HEK293T (cell line): ENCODE results near the gene INTS2.
"Not testable (repeated sequence)": the region's sequence is repeated elsewhere in the genome, so short reads cannot be mapped to it uniquely, and the experiment has no call there.

Experiments
- CTCF ChIA-PET: fragments of 350-600 bp; formaldehyde crosslinking; extraction: SDS; loops from one replicate; lab custom pipeline; 2021; ENCODE audit warnings: antibody characterized with exemption, inconsistent platforms; lab: Yijun Ruan, JAX
- POLR2A ChIA-PET: fragments of 350-600 bp; formaldehyde crosslinking; extraction: SDS; loops from one replicate; lab custom pipeline; 2020; ENCODE audit warnings: antibody characterized with exemption, inconsistent platforms; lab: Yijun Ruan, JAX
- DNase-seq: peaks from one replicate; pipeline ENCODE4 v3.0.0; 2012; ENCODE audit warnings: mixed read lengths; ENCODE audit errors: extremely low spot score
- ARNT ChIP-seq: fragments of 450-650 bp; IDR thresholded peaks from 2 replicates; pipeline ENCODE4 v1.6.1; 2017; ENCODE audit warnings: mild to moderate bottlenecking
- BHLHE40 ChIP-seq: fragments of 450-650 bp; IDR thresholded peaks from 2 replicates; pipeline ENCODE4 v1.6.1; 2016; ENCODE audit warnings: mild to moderate bottlenecking, moderate library complexity, borderline replicate concordance
- CTBP1 ChIP-seq: fragments of 450-650 bp; IDR thresholded peaks from 2 replicates; pipeline ENCODE4 v1.6.1; 2016; ENCODE audit warnings: borderline replicate concordance
- ELF4 ChIP-seq: fragments of 450-650 bp; IDR thresholded peaks from 2 replicates; pipeline ENCODE4 v1.6.1; 2017; ENCODE audit warnings: antibody characterized with exemption
- FOXA1 ChIP-seq: fragments of 450-650 bp; IDR thresholded peaks from 2 replicates; pipeline ENCODE4 v1.6.1; 2016; ENCODE audit warnings: mild to moderate bottlenecking
- FOXK2 ChIP-seq: fragments of 450-650 bp; IDR thresholded peaks from 2 replicates; pipeline ENCODE4 v1.6.1; 2016; ENCODE audit warnings: mild to moderate bottlenecking
- FOXM1 ChIP-seq: fragments of 450-650 bp; IDR thresholded peaks from 2 replicates; pipeline ENCODE4 v1.6.1; 2017; ENCODE audit warnings: mild to moderate bottlenecking, borderline replicate concordance
- HDGF ChIP-seq: fragments of 450-650 bp; IDR thresholded peaks from 2 replicates; pipeline ENCODE4 v1.6.1; 2017; ENCODE audit warnings: antibody characterized with exemption, borderline replicate concordance
- L3MBTL2 ChIP-seq: fragments of 450-650 bp; conservative IDR thresholded peaks from 2 replicates; pipeline ENCODE4 v1.6.1; 2016; ENCODE audit warnings: mild to moderate bottlenecking
- LEF1 ChIP-seq: fragments of 450-650 bp; IDR thresholded peaks from 2 replicates; pipeline ENCODE4 v1.6.1; 2017; ENCODE audit warnings: mild to moderate bottlenecking, borderline replicate concordance
- NFRKB ChIP-seq: fragments of 450-650 bp; IDR thresholded peaks from 2 replicates; pipeline ENCODE4 v1.6.1; 2016; ENCODE audit warnings: mild to moderate bottlenecking, moderate library complexity
- SP1 ChIP-seq: fragments of 450-650 bp; IDR thresholded peaks from 2 replicates; pipeline ENCODE4 v1.6.1; 2017
- SUZ12 ChIP-seq: fragments of 450-650 bp; IDR thresholded peaks from 2 replicates; pipeline ENCODE4 v1.6.1; 2016; ENCODE audit warnings: mild to moderate bottlenecking
- TARDBP ChIP-seq: fragments of 450-650 bp; IDR thresholded peaks from 2 replicates; pipeline ENCODE4 v1.6.1; 2016
- ZNF384 ChIP-seq: fragments of 450-650 bp; IDR thresholded peaks from 2 replicates; pipeline ENCODE4 v1.6.1; 2016
- TF ChIP-seq, protein P1 (sequence below): fragments of 450-650 bp; IDR thresholded peaks from 2 replicates; pipeline ENCODE4 v1.6.1; 2016

INTS2 gene

DNA sequence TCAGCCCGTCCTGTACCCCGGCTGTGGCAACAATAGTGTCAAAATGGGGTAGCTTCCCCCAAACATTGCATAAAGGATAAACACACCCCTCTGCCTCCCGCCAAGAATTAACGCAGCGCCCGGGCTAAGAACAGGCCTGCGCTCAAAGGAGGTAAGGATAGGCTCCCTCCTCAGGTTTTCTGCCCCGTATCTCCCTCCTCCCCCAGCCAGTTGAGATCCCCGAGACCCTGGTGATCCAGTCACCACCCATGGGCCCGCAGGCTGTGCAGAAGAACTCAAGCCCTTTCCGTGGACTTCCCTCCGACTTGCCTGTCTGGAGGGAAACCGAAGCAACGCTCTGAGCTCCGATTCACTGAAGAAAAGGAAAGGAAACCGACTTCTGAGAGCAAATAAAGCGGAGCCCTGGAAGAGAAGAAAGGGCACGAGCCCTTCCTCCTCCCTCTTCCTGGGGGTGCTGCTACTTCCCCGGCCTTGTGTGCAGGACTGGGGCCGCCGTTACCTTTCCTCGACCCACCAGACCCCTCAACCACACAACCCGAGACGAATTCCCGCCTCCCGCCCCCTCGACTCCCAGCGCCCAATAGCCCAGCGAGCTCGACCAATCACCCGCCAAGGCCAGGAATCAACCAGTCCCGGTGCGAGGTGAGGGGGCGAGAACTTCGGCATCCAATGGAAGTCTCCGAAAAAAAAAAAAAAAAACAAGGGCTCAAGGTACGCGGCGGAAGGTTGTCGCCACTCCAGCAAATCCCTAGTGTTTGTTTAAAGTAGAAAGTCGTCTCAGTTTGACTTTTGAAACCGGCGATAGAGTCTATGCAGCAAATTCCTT is 64.6 kb downstream of the INTS2 start, which contains the start of gene BRIP1:
BRIP1 (minus strand) TSS at position 554 of the 826 bp plus-strand sequence. CDS start 1,989 bp downstream, outside the sequence.
- TF ChIP-seq SP1, result no peak
- no peak; the same call in 1 of the 2 replicates for TF ChIP-seq ELF4
- peak; percentile 99 for TF ChIP-seq ZNF384
- TF ChIP-seq BHLHE40, result no peak
- TF ChIP-seq CTBP1, result no peak
- no peak for TF ChIP-seq NFRKB
- TF ChIP-seq, protein P1, sequence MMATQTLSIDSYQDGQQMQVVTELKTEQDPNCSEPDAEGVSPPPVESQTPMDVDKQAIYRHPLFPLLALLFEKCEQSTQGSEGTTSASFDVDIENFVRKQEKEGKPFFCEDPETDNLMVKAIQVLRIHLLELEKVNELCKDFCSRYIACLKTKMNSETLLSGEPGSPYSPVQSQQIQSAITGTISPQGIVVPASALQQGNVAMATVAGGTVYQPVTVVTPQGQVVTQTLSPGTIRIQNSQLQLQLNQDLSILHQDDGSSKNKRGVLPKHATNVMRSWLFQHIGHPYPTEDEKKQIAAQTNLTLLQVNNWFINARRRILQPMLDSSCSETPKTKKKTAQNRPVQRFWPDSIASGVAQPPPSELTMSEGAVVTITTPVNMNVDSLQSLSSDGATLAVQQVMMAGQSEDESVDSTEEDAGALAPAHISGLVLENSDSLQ, result no peak
- no peak for TF ChIP-seq TARDBP
- TF ChIP-seq L3MBTL2, result peak; percentile 84
- CTCF ChIA-PET, result interaction anchor here (0.6 to 0.9 kb wide), 2 partner anchors 26 to 246 kb away, joined by 3 read pairs; no protein-coding TSS in a partner anchor
- POLR2A ChIA-PET, result interaction anchor here (0.5 to 2.4 kb wide), 22 partner anchors 9 to 475 kb away, joined by 3 to 13 read pairs (median 4); no protein-coding TSS in a partner anchor
- DNase-seq, result peak; percentile 93

DNA sequence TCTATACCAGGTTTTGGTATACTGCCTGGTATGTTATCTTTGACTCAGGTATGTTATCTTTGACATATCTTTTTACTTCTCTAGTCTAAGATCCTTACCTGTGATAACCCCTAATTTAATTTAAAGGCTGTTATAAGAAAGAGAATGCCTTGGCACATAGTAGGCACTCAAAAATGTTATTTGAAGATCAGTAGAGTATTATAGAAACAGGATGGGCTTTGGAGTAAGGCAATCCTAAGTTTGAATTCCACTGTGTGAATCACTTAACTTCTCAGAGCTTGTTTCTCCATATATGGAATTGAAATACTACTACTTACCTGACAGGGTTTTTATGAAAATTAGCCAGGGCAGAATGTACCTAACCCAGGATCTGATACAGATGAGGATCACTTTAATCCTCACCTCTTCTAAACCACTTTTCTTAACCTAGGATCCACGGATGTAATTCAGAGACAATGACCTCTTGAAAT is 65.6 kb downstream of the INTS2 start:
- TF ChIP-seq, protein P1, result no peak
- TF ChIP-seq NFRKB (no peak), SP1 (no peak), TARDBP (no peak), ZNF384 (no peak), LEF1 (no peak), FOXA1 (no peak), L3MBTL2 (no peak), HDGF (no peak), SUZ12 (no peak)
- ChIA-PET CTCF (interaction anchor here (0.9 kb wide), 1 partner anchor 247 kb away, joined by 3 read pairs; no protein-coding TSS in a partner anchor), POLR2A (interaction anchor here (0.6 to 2.4 kb wide), 12 partner anchors 8 to 248 kb away, joined by 3 to 12 read pairs (median 4); no protein-coding TSS in a partner anchor)
- no peak for DNase-seq

DNA sequence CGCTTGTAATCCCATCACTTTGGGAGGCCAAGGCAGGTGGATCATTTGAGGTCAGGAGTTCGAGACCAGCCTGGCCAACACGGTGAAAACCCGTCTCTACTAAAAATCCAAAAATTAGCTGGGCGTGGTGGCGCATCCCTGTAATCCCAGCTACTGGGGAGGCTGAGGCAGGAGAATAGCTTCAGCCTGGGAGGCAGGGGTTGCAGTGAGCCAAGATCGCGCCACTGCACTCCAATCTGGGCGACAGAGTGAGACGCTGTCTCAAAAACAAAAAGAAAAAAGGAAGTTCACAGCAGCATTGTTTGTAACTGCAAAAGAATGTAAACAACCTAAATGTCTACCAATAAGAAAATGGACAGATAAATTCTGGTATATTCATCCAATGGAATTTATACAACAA is 67.4 kb downstream of the INTS2 start:
- CTCF ChIA-PET, result interaction anchor here (0.6 kb wide), 1 partner anchor 163 kb away, joined by 3 read pairs; no protein-coding TSS in a partner anchor
- POLR2A ChIA-PET, result not testable (repeated sequence)

DNA sequence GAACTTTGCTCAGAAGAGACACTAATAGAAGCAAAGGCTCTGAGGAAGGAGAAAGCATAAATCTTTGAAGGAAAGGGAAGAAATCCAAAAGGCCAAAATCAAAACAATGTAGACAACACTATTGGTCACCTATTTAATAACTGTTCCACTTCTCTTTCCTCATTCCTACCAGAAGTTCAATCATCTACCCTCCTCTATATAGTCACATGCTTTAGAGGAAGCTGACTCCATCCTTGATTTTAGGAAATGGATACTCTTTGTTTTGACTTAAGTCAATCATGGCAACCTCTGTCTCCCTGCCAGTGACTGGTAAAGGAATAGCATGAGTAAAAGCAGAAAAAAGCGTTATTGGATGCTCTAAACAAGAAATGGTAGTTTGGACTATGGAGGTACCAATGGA is 71.7 kb downstream of the INTS2 start:
- no peak for TF ChIP-seq ELF4
- TF ChIP-seq TARDBP, result no peak
- TF ChIP-seq, protein P1, result no peak
- no peak for TF ChIP-seq L3MBTL2
- no peak for TF ChIP-seq LEF1
- no peak for TF ChIP-seq BHLHE40
- no peak for TF ChIP-seq CTBP1
- TF ChIP-seq SUZ12, result no peak
- TF ChIP-seq FOXA1, result no peak
- no peak for TF ChIP-seq ARNT
- no peak for TF ChIP-seq HDGF
- TF ChIP-seq SP1, result no peak
- no peak for DNase-seq
- ChIA-PET POLR2A (no interaction called here), CTCF (no interaction called here)

More for the DNA sequence above, 67.4 kb downstream of the INTS2 start:
- not testable (repeated sequence) for DNase-seq

DNA sequence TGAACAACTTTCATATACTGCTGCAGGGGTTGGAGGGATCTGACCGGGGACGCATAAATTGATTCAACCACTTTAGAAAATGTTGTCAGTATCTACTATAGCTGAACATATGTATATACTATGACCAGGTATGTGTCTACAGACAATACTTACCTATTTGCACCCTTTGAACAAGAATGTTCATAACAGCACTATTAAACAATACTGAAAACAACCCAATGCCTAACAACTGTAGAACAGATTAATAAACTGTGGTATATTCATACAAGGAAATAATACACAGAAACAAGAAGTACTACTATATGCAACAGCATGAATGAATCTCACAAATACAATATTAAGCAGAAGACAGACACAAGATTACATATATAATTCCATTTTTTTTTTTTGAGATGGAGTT is 74.9 kb downstream of the INTS2 start:
- ChIA-PET CTCF (no interaction called here), POLR2A (interaction anchor here (1.7 kb wide), 1 partner anchor 10 kb away, joined by 9 read pairs; the partner anchor contains the start of gene BRIP1)
- DNase-seq, result no peak
- TF ChIP-seq LEF1 (no peak), ELF4 (no peak), BHLHE40 (no peak), SP1 (no peak), FOXK2 (no peak), FOXA1 (no peak), CTBP1 (no peak), FOXM1 (no peak), L3MBTL2 (no peak), ZNF384 (no peak), SUZ12 (no peak), HDGF (no peak), TARDBP (no peak), ARNT (no peak), NFRKB (no peak)
- TF ChIP-seq, protein P1, result no peak

DNA sequence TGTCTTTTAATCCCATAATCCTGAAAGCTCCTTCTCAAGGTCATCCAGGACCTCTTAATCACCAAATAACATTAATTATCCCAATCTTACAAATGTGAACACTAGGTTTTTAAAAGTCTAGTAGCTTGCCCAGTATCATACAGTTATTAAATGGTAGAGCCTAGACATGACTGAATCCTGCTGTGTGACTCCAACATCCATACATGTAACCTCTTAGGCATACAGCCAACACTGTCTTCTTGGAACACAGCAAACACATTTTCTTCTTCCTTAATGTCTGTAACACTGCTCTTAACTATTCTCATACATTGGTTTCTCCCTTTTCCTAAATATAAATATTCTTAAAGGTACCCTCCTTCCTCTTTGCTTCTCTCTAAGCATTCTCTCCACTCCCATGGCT is 78.1 kb downstream of the INTS2 start:
- no peak for TF ChIP-seq FOXA1
- no peak for TF ChIP-seq NFRKB
- no peak for TF ChIP-seq SP1
- TF ChIP-seq ELF4, result no peak
- TF ChIP-seq FOXK2, result no peak
- no peak for TF ChIP-seq BHLHE40
- TF ChIP-seq ZNF384, result no peak
- TF ChIP-seq L3MBTL2, result no peak
- no peak for TF ChIP-seq SUZ12
- TF ChIP-seq TARDBP, result no peak
- TF ChIP-seq LEF1, result no peak
- TF ChIP-seq, protein P1, result no peak
- TF ChIP-seq HDGF, result no peak
- no peak for TF ChIP-seq FOXM1
- no peak for TF ChIP-seq CTBP1
- TF ChIP-seq ARNT, result no peak
- POLR2A ChIA-PET, result interaction anchor here (1.9 kb wide), 1 partner anchor 13 kb away, joined by 12 read pairs; the partner anchor contains the start of gene BRIP1
- CTCF ChIA-PET, result no interaction called here
- no peak for DNase-seq
